Esophagus squamous epithelium (tissue), 4 donors: Measurements from ENCODE around the gene BMPR1B.

Source experiments
- POLR2A ChIP-seq, 4 donors: fragments of 450-650 bp; IDR thresholded peaks; one replicate each; pipeline ENCODE4 v1.6.1; 2017; ENCODE audit warnings: antibody characterized with exemption in 4 of 4, mild to moderate bottlenecking in 4 of 4, moderate library complexity in 3 of 4
- TF ChIP-seq, protein P1 (sequence below), 6 experiments: fragments of 450-650 bp in 4 of 6; fragments of 200-600 bp in 2 of 6; sonication (generic) in 2 of 6; IDR thresholded peaks; one replicate each; pipeline ENCODE4 v1.5.1; 2016 to 2019; ENCODE audit warnings: antibody characterized with exemption in 6 of 6, mild to moderate bottlenecking in 4 of 6, moderate library complexity in 4 of 6

DNA sequence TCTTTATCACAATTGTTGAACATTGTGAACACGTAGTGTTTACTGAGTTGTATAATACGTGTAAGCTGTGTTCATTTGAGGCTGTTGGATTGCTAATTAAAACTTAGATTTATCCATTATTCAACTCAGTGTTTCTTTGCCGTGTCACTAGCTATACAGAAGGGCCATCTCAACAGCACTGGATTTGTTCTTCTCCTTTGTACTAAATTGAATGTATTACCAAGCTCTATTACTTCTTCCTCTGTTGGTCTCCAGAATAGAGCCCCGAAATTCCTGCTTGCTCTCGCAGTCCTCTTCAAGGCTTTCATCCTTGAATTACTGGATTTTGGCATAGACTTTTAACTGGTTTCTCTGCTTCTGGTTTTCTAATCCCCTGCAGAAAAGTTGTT, 182.8 kb downstream of the BMPR1B start:
- TF ChIP-seq, protein P1, sequence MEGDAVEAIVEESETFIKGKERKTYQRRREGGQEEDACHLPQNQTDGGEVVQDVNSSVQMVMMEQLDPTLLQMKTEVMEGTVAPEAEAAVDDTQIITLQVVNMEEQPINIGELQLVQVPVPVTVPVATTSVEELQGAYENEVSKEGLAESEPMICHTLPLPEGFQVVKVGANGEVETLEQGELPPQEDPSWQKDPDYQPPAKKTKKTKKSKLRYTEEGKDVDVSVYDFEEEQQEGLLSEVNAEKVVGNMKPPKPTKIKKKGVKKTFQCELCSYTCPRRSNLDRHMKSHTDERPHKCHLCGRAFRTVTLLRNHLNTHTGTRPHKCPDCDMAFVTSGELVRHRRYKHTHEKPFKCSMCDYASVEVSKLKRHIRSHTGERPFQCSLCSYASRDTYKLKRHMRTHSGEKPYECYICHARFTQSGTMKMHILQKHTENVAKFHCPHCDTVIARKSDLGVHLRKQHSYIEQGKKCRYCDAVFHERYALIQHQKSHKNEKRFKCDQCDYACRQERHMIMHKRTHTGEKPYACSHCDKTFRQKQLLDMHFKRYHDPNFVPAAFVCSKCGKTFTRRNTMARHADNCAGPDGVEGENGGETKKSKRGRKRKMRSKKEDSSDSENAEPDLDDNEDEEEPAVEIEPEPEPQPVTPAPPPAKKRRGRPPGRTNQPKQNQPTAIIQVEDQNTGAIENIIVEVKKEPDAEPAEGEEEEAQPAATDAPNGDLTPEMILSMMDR (IDR thresholded peaks at IDR 0.05), result no peak
- TF ChIP-seq POLR2A (IDR thresholded peaks at IDR 0.05), result no peak
